Measurements from ENCODE around the gene UBXN1.

UBXN1 gene, protein sequence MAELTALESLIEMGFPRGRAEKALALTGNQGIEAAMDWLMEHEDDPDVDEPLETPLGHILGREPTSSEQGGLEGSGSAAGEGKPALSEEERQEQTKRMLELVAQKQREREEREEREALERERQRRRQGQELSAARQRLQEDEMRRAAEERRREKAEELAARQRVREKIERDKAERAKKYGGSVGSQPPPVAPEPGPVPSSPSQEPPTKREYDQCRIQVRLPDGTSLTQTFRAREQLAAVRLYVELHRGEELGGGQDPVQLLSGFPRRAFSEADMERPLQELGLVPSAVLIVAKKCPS

DNA sequence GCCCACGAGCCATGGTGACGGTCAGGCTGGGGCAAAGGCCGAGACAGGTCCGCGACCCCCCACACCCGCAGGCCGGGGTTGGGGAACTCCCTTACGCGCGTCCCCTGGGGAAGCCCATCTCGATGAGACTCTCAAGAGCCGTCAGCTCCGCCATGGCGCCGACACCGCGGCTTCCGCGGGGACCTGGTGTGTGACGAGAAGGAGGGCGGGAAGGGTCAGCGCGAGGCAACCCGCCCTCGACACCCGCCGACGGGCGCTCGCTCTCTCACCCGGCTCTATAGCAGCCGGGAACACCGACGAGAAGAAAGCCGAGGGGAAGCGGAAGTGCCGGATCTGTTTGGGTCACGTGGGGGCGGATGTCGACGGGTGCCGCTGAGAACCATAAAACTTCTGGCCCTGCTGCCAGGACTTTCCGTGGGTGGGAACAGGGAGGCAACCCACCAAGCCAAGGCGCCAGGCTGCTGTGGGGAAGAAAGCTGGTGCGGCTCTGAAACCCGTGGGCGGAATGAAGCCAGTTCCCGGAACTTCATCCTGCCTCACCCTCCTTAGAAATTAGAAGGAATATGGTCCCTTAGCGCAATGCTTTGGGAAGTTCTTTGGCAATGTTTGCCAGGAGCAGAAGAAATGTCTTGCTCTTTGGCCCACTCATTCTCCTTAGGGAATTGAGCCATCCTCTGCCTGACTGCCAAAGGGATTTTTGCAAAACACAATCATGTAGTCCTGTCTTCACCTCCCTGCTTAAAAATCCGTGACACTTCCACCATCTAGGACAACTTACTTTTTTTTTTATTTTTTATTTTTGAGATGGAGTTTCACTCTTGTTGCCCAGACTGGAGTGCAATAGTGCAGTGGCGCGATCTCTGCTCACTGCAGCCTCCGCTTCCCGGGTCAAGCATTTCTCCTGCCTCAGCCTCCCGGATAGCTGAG, at the start of gene UBXN1:
Gene UBXN1, minus strand, starts transcription at position 304 of the 927 bp plus-strand sequence. Its CDS starts 150 bp downstream, at position 154.
- H3K36me3 ChIP-seq (ENCODE audit: control insufficient read depth, low read depth, low read length): peaks cover 20% of the 10 kb centered on the region
- H3K27me3 ChIP-seq (ENCODE audit: control insufficient read depth, insufficient read depth, low read length): no peaks in the 10 kb centered on the region
- no peaks in the 10 kb centered on the region for H3K9me3 ChIP-seq (ENCODE audit: control insufficient read depth, low read depth, low read length)
- peak within 1 kb of the TSS; percentile 92 for H3K4me3 ChIP-seq (ENCODE audit: low read length)
- no peaks in the 10 kb centered on the region for H3K4me1 ChIP-seq (ENCODE audit: control insufficient read depth, low read depth, low read length)
- peak within 1 kb of the TSS; percentile 88 for H3K9ac ChIP-seq (ENCODE audit: low read length)
- peak within 1 kb of the TSS; percentile 70 for H3K27ac ChIP-seq (ENCODE audit: low read length)

DNA sequence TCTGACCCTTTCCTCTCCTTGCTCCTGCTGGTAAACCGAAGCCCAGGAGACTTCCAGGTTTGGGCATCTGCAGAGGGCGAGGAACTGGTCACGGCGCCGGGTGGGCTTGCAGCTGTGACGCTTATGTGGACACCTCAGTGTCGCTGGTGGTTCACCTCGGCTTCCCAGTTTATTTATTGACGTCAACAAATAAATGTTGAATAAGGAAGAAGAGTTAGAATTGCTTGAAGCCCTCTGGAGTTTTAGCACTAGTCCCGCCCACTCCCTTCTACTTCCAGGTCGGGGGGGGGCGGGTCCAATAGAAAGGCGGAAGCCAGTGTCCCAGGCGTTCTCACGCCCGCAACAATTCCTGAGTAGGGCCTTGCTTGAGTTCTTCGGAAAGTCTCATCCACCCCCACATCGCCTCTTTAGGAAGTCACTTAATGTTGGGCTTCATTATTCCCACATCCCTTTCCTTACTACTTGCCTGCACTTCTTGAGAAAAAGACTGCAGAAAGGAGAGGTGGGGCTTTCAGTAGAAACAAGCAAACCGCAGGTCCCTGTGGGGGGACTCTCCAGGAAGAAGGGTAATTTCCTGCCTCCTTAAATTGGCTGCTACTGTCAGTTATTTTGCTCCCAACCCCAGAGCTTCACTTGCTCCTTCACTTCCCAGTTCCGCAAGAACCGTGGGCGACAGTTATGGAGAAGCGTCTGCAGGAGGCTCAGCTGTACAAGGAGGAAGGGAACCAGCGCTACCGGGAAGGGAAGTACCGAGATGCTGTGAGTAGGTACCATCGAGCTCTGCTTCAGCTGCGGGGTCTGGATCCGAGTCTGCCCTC, 49.5 kb upstream of the UBXN1 start, which contains the start of gene TTC9C:
Gene TTC9C, plus strand, starts transcription at position 316 of the 818 bp plus-strand sequence. Its CDS starts 363 bp downstream, at position 679.
- H3K27me3 ChIP-seq (ENCODE audit: control insufficient read depth, insufficient read depth, low read length): no peaks in the 10 kb centered on the region
- peak within 1 kb of the TSS; percentile 77 for H3K9ac ChIP-seq (ENCODE audit: low read length)
- H3K27ac ChIP-seq (ENCODE audit: low read length): peak within 1 kb of the TSS; percentile 90
- peaks cover 15% of the 10 kb centered on the region for H3K4me1 ChIP-seq (ENCODE audit: control insufficient read depth, low read depth, low read length)
- peak within 1 kb of the TSS; percentile 66 for H3K4me3 ChIP-seq (ENCODE audit: low read length)
- peaks cover 24% of the 10 kb centered on the region for H3K36me3 ChIP-seq (ENCODE audit: control insufficient read depth, low read depth, low read length)
- H3K9me3 ChIP-seq (ENCODE audit: control insufficient read depth, low read depth, low read length): no peaks in the 10 kb centered on the region

DNA sequence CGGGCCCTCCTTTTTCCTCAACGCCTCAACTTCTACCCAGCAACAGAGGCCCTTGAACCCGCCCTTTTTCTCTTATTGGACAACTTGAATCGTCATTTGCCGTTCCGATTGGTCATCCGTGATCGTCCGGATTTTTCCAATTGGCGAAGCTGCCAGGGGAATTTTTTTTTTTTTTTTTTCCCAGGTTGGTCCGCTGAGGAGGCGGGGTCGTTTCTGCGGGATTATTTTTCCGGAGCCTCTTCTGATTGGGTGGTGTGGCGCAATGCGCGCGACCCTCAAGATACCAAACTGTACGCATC, 48.9 kb upstream of the UBXN1 start:
- H3K4me1 ChIP-seq (ENCODE audit: control insufficient read depth, low read depth, low read length): peaks cover 15% of the 10 kb centered on the region
- peak overlapping the region; percentile 90 for H3K27ac ChIP-seq (ENCODE audit: low read length)
- no peaks in the 10 kb centered on the region for H3K27me3 ChIP-seq (ENCODE audit: control insufficient read depth, insufficient read depth, low read length)
- peak overlapping the region; percentile 77 for H3K9ac ChIP-seq (ENCODE audit: low read length)
- no peaks in the 10 kb centered on the region for H3K9me3 ChIP-seq (ENCODE audit: control insufficient read depth, low read depth, low read length)
- peaks cover 24% of the 10 kb centered on the region for H3K36me3 ChIP-seq (ENCODE audit: control insufficient read depth, low read depth, low read length)
- H3K4me3 ChIP-seq (ENCODE audit: low read length): peak overlapping the region; percentile 66

DNA sequence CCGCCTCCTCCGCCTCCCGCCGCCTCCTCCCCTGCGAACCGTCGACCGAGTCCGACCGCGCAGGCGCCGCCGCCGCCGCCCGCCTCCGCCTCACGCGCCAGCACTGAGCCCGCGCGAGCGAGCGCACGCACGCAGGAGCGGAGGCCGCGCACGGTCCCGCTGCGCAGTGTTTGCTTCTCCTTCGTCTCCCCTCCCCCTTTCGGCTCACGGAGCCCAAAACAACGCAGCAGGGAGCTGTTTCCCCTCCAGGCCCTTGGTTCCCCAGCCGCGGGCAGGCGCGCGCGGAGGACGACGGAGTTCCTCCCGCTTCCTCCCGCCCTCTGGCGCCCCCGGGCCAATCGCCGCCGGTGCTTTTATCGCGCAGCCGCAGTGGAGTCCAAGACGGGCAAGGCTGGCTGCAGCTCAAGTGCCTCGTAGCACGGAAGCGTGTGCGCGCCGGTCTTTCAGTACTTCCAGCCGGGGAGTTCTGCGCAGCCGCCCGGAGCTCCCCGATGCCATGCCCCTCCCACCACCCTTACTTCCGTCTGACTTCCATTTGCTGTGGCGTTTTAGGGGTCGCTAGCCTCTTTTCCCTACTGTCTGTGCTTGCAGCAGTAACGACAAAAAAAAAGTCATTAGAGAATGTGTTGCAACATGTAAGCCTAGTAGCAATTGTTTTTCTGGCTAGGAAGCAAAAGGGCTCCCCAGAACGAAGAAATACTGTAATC, 48.4 kb upstream of the UBXN1 start, which contains the start of gene HNRNPUL2:
Gene HNRNPUL2, minus strand, starts transcription at position 293 of the 707 bp plus-strand sequence. CDS start 301 bp downstream, outside the sequence.
- H3K9ac ChIP-seq (ENCODE audit: low read length): peak within 1 kb of the TSS; percentile 77

DNA sequence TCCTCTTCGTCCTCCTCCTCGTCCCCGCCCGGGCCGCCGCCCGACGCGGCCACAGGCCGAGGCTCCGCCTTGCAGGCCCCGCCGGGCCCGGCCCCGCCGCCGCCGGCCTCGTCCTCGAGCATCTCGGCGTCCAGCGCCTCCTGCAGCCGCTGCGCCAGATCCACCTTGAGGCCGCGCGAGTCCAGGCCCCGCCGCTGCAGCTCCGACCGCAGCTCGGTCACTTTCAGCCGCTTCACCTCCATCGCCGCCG, 48.0 kb upstream of the UBXN1 start:
- no peaks in the 10 kb centered on the region for H3K9me3 ChIP-seq (ENCODE audit: control insufficient read depth, low read depth, low read length)
- peak overlapping the region; percentile 77 for H3K9ac ChIP-seq (ENCODE audit: low read length)
- peaks cover 15% of the 10 kb centered on the region for H3K4me1 ChIP-seq (ENCODE audit: control insufficient read depth, low read depth, low read length)
- H3K27me3 ChIP-seq (ENCODE audit: control insufficient read depth, insufficient read depth, low read length): no peaks in the 10 kb centered on the region
- H3K27ac ChIP-seq (ENCODE audit: low read length): no peak overlapping the region
- peak overlapping the region; percentile 66 for H3K4me3 ChIP-seq (ENCODE audit: low read length)
- H3K36me3 ChIP-seq (ENCODE audit: control insufficient read depth, low read depth, low read length): peaks cover 34% of the 10 kb centered on the region

More for the DNA sequence above, 48.4 kb upstream of the UBXN1 start, which contains the start of gene HNRNPUL2:
- Histone ChIP-seq H3K4me1 (ENCODE audit: control insufficient read depth, low read depth, low read length) (peaks cover 15% of the 10 kb centered on the region), H3K36me3 (ENCODE audit: control insufficient read depth, low read depth, low read length) (peaks cover 29% of the 10 kb centered on the region), H3K27me3 (ENCODE audit: control insufficient read depth, insufficient read depth, low read length) (no peaks in the 10 kb centered on the region), H3K4me3 (ENCODE audit: low read length) (peak within 1 kb of the TSS; percentile 66), H3K9me3 (ENCODE audit: control insufficient read depth, low read depth, low read length) (no peaks in the 10 kb centered on the region), H3K27ac (ENCODE audit: low read length) (peak within 1 kb of the TSS; percentile 90)

DNA sequence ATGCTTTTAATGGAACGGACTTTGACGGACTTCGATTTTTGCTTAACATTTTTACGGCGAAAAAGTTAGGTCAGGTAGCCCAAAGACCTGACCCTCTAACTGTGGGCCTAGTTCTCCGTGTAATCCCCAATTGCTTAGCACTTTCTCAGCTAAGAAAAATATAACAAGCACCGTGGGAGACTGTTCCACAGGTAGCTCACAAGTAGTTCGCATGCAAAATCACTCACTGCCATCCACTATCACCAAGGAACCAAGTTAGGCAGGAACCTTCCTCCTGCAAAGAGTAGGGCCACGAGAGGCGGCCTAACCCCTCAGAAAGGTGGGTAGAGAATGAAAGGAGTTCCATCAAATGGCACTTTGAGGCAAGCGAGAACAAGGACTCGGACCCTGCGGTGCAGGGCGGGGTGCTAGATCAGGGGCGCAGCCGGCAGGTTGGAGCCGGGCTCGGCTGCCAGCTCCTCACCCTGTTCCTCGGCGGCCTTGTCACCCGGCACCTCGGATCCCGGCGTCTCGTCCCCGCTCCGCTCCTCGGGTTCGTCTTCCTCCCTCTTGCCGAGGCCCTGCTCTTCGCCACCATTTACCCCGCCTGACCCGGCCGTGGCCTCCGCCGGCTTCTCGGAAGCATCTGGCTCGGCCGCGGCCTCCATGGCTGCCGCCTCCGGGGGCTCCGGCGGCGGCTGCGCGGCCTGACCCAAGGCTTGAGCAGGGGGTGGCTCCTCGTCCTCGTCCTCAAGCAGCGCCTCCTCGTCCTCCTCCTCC, 47.5 kb upstream of the UBXN1 start:
- no peaks in the 10 kb centered on the region for H3K9me3 ChIP-seq (ENCODE audit: control insufficient read depth, low read depth, low read length)
- H3K27ac ChIP-seq (ENCODE audit: low read length): peak overlapping the region; percentile 53
- no peaks in the 10 kb centered on the region for H3K27me3 ChIP-seq (ENCODE audit: control insufficient read depth, insufficient read depth, low read length)
- H3K36me3 ChIP-seq (ENCODE audit: control insufficient read depth, low read depth, low read length): peaks cover 39% of the 10 kb centered on the region
- peaks cover 15% of the 10 kb centered on the region for H3K4me1 ChIP-seq (ENCODE audit: control insufficient read depth, low read depth, low read length)
- peak overlapping the region; percentile 77 for H3K9ac ChIP-seq (ENCODE audit: low read length)
- H3K4me3 ChIP-seq (ENCODE audit: low read length): peak overlapping the region; percentile 66

DNA sequence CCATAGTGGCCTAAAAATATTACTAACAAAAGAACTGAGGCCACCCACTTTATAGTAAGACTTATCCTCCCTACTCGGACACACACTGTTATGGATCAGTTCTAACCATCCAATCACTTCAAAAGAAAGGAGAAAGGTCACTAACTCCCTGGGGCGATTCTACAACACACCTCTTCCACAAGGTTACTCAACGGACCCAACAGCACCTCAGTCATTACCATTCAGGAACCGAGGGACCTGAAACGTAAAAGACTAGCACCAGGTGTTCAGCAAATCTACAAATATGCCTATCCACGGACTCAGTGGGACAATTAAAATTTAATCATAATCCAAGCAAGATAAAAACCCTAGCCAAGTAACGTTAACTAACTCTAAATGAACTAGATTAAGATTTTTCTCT, 46.8 kb upstream of the UBXN1 start:
- Histone ChIP-seq H3K36me3 (ENCODE audit: control insufficient read depth, low read depth, low read length) (peaks cover 42% of the 10 kb centered on the region), H3K4me3 (ENCODE audit: low read length) (peak overlapping the region; percentile 66), H3K27ac (ENCODE audit: low read length) (no peak overlapping the region), H3K27me3 (ENCODE audit: control insufficient read depth, insufficient read depth, low read length) (no peaks in the 10 kb centered on the region), H3K9ac (ENCODE audit: low read length) (peak overlapping the region; percentile 77), H3K9me3 (ENCODE audit: control insufficient read depth, low read depth, low read length) (no peaks in the 10 kb centered on the region), H3K4me1 (ENCODE audit: control insufficient read depth, low read depth, low read length) (peaks cover 15% of the 10 kb centered on the region)

DNA sequence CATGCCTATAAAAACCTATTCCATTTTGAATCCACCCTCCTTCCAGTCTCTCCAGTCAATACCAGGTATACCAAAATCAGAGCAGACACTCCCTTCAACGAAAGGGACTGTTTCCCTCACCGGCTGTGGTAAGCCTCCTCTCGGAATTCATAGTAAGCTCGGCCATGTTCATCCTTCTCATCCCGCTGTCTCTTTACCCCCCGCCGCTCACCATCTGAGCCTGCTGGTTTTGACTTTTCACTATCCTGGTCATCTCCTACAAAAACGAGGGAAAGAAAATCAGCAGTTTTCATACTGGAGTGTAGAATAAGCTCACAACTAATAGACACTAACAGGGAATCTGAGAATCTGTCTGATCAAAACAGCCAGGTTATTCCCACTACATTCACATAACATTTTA, 45.3 kb upstream of the UBXN1 start:
- no peaks in the 10 kb centered on the region for H3K27me3 ChIP-seq (ENCODE audit: control insufficient read depth, insufficient read depth, low read length)
- no peak overlapping the region for H3K9ac ChIP-seq (ENCODE audit: low read length)
- H3K4me3 ChIP-seq (ENCODE audit: low read length): peak overlapping the region; percentile 66
- H3K4me1 ChIP-seq (ENCODE audit: control insufficient read depth, low read depth, low read length): peaks cover 12% of the 10 kb centered on the region
- no peaks in the 10 kb centered on the region for H3K9me3 ChIP-seq (ENCODE audit: control insufficient read depth, low read depth, low read length)
- no peak overlapping the region for H3K27ac ChIP-seq (ENCODE audit: low read length)
- H3K36me3 ChIP-seq (ENCODE audit: control insufficient read depth, low read depth, low read length): peaks cover 56% of the 10 kb centered on the region

DNA sequence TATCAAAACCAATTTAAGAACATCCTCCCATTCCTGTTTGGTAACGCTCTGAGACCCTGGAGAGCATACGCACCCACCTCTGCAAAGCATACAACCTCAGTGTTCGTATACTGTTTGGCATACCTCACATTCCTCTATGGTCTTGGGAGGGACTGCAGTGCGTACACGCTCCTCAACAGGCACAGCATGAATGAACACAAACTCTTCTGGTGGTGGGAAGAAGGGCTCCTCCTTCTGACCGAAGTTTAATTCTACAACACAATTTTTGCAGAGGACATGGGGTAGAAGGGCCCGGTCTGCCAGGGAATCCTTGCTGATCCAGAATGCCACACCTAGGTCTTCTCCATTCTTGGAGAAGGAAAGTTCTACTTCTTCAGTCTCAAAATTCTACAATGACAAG, 43.1 kb upstream of the UBXN1 start:
- H3K9me3 ChIP-seq (ENCODE audit: control insufficient read depth, low read depth, low read length): no peaks in the 10 kb centered on the region
- H3K4me3 ChIP-seq (ENCODE audit: low read length): no peak overlapping the region
- H3K4me1 ChIP-seq (ENCODE audit: control insufficient read depth, low read depth, low read length): peaks cover 12% of the 10 kb centered on the region
- H3K27me3 ChIP-seq (ENCODE audit: control insufficient read depth, insufficient read depth, low read length): no peaks in the 10 kb centered on the region
- H3K36me3 ChIP-seq (ENCODE audit: control insufficient read depth, low read depth, low read length): peaks cover 76% of the 10 kb centered on the region
- no peak overlapping the region for H3K9ac ChIP-seq (ENCODE audit: low read length)
- no peak overlapping the region for H3K27ac ChIP-seq (ENCODE audit: low read length)

DNA sequence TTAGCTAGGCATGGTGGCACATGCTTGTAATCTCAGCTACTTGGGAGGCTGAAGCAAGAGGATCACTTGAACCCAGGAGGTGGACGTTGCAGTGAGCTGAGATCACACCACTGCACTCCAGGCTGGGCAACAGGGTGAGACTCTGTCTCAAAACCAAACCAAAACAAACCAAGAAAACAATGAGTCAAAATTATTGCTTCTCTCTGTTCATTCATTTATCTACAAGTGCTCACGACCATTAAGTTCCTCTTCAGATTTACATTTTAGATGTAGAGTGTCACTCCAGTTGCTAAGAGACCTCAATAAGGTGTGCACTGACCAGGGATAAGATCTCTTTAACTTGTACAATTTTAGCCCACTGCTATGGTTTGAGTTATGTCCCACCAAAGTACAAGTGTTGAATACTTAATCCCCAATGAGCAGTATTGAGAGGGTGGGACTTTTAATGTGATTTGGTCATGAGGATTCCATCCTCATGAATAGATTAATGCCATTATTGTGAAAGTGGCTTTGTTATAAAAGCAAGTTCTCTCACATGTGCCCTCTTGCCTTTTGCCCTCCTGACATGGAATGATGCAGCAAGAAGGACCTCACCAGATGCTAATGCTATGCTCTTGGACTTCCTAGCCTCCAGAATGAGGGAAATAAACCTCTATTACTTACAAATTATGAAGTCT, 40.6 kb upstream of the UBXN1 start:
- H3K27ac ChIP-seq (ENCODE audit: low read length): no peak overlapping the region

More for the DNA sequence above, 40.6 kb upstream of the UBXN1 start:
- H3K27me3 ChIP-seq (ENCODE audit: control insufficient read depth, insufficient read depth, low read length): no peaks in the 10 kb centered on the region
- H3K4me3 ChIP-seq (ENCODE audit: low read length): no peak overlapping the region
- no peak overlapping the region for H3K9ac ChIP-seq (ENCODE audit: low read length)
- peaks cover 6% of the 10 kb centered on the region for H3K4me1 ChIP-seq (ENCODE audit: control insufficient read depth, low read depth, low read length)
- H3K36me3 ChIP-seq (ENCODE audit: control insufficient read depth, low read depth, low read length): peaks cover 96% of the 10 kb centered on the region
- no peaks in the 10 kb centered on the region for H3K9me3 ChIP-seq (ENCODE audit: control insufficient read depth, low read depth, low read length)
